GM23248 (cell line): Measurements from ENCODE around the gene NANP.

ENCODE experiments used
- EZH2 ChIP-seq: fragments of 200-600 bp; sonication (generic); IDR thresholded peaks from 2 replicates; pipeline ENCODE4 v1.6.1; 2018; ENCODE audit warnings: antibody characterized with exemption, mild to moderate bottlenecking; ENCODE audit not compliant: insufficient read depth, poor library complexity, severe bottlenecking
- EZH2phosphoT487 ChIP-seq: fragments of 200-600 bp; sonication (generic); IDR thresholded peaks from 2 replicates; pipeline ENCODE4 v1.6.1; 2018; ENCODE audit warnings: antibody characterized with exemption, moderate library complexity, mild to moderate bottlenecking, low read depth; ENCODE audit not compliant: insufficient read depth

DNA sequence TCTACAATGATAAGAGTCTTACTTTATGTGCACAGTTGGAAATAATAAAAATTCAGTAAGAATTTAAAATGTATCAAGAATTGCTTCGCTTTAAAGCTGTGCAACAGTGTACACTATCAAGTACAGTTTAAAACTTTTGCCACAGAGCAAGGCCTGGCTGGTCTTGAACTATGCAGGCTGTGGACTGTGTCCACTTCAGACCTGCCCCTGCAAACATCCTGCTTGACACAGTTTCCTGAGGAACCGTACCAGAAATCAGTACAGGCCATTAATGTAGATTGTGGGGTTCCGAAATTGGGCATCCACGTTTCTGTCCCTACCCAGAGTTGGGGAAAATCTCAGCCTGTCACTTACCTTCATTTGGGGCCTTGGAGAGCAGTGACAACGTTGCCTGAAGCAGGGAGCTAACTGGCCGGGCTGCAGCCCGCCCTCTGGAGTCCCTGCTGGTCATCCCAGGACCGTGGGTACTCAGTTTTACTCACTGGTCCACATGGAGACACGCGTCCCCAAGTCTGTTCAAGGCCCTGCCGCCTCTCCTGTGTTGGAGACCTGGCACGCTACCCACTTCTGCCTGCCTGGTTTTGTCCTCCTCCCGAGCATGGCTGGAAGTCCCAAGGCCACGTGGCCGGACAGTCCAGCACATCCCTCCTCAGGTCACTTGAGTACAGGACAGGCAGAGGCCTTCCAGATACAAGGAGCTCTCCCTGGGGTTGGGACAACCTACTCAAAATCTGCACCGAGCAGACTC is 46.9 kb downstream of the NANP start:
- TF ChIP-seq EZH2 (no peak), EZH2phosphoT487 (no peak)
